ENCODE measurements around the gene COBL.

The COBL gene

GRCh38 chr7:51103718-51104117 is 212.9 kb downstream of the COBL start:
- DNase-seq (ENCODE audit: extremely low spot score, insufficient read length, low read depth), result no peak
- no peak for FAIRE-seq

- FAIRE-seq (no peak), DNase-seq (ENCODE audit: extremely low spot score, insufficient read length, low read depth) (no peak)
These were observed 213.8 kb downstream of the COBL start for GRCh38 chr7:51102828-51103227.

DNA sequence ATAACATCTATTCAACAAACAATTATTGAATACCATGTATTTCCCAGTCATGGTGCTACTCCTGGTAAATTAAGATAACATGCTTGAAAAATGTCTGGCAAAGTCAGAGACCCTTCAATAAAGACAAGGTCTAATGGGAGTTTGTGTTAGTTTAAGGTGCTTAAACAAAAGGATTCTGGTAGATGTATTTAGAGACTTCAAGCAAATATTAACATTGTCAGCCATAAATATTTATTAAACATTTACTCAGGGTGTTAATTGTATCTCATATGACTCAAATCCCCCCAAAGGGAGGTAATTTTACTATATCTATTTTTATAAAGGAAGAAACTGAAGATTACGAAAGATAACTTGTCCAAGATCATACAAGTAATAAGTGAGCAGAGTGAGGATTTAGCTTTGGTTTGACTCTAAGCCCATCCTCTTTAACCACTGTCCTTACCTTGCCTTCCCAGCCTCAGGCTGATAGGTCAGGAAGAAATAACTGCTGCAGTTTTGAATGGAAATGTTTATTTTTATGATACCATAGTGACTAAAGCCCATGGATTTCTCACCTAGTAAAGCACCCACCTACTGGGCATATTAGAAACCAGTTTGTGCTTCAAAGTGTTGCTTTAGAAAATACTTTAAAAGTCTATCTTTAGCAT is 215.4 kb downstream of the COBL start:
- FAIRE-seq (no peak), DNase-seq (ENCODE audit: extremely low spot score, insufficient read length, low read depth) (no peak)

- FAIRE-seq (no peak), DNase-seq (ENCODE audit: extremely low spot score, insufficient read length, low read depth) (no peak)
These were observed 226.2 kb downstream of the COBL start for GRCh38 chr7:51090411-51090810.

DNA sequence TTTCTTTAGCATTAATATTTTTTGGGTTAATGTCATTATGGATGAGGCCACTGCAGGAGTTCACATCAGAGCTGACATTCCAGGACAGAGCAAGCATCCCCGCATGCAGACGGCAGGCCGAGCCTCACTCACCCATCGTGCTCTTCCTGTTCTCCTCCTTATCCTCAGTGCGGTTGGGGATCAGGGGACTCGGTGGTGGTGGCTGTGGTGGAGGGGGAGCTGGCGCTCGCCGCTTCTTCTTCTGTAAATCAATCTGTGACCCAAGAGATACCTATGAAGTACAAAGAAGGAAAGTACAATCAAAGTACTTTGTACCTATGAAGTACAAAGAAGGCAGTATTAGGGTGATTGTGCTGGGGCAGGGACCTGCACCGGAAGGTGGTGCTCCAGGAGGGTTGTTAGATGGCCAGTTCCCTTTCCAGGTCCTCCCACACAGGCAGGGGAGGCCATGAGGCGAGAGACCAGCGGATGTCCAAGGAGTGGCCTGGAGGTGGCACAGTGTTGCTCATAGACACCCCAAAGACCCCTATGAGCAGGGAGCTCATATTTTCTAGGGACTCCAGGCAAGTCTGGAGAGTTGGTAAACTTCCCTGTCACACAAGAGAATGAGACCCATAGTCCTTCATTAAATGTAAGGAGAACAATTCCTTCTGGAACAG is 231.4 kb downstream of the COBL start:
- DNase-seq (ENCODE audit: extremely low spot score, insufficient read length, low read depth) (no peak), FAIRE-seq (no peak)

DNA sequence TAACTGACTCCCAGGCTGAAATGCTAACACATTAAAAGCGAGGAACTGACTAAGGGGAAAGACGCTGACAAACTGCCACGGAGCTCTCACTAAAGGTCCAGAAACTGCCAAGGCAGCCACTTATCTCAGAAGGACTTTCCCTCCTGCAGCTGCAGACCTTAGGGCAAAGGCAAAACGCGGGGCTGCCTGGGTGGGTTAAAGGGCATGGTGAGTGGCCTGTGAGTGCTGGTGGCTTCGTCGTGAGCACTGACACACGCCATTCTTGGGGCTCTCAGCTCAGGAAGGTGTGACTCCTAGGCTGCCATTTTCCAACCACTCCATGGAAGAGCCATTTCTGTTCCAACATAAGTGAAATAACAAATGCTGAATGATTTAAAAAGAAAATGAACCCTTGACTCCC is 232.5 kb downstream of the COBL start:
- no peak for FAIRE-seq
- no peak for DNase-seq (ENCODE audit: extremely low spot score, insufficient read length, low read depth)

DNA sequence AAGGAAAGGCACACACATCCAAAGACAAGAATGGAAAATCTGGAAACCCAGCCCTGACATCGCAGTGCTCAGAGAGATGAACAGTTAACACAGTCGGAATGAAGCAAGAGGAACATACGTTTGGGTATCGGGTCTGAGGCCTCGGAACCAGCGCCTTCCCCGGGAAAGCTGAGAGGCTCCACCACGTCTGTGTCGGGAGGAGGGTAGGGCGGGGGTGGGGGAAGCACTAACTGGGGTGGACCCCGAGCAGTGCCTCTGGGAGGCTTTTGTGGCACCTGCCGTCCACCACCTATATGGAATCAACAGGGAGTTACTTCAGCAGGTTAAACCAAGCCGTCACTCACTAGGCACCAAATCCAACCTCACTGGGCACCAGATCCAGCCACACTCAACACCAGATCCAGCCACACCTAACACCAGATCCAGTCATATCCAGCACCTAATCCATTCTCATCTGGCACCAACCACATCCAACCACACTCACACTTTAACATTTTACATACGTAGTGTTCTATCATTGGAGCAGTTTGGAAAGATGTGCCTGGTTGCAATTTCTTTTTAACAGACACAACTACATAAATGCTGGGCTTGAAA is 233.6 kb downstream of the COBL start:
- no peak for DNase-seq (ENCODE audit: extremely low spot score, insufficient read length, low read depth)
- FAIRE-seq, result no peak

DNA sequence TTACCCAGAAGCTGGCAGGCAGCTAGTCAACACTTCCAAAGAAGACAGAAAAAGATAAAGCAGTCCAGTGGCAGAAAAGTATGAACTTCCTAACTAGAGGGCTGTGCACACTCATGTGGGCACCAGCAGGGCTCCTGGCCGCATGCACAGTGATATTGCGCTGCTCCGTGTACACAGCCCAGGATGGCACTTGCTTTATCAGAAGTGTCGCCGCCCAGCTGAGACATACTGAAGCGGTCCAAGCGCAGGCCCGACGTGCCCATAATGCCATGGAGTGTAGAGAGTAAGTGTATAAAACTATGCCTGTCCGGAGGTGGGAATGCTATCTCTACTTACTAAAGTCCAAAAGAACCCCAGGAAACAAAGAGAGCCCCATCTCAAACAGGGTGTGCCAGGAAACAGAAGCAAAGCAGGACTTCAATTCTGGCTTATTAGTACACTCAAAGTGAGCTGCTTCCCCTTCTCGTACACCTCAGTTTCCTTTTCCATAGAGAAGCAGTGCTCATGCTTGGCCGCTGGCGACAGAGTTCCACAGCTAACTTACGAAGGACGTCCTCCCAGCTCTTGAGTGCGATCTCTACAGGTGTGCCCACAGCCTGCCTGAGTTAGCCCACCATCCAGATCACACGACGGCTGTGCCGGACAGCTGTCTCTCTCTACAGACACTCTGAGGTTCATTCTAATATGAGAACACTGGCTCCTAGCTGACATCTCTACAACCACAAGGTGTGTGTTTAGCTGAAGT is 234.3 kb downstream of the COBL start:
- FAIRE-seq, result no peak

GRCh38 chr7:51081270-51081890 is 235.2 kb downstream of the COBL start:
- no peak for FAIRE-seq
- DNase-seq (ENCODE audit: extremely low spot score, insufficient read length, low read depth), result no peak

More for the DNA sequence above, 234.3 kb downstream of the COBL start:
- no peak for DNase-seq (ENCODE audit: extremely low spot score, insufficient read length, low read depth)

DNA sequence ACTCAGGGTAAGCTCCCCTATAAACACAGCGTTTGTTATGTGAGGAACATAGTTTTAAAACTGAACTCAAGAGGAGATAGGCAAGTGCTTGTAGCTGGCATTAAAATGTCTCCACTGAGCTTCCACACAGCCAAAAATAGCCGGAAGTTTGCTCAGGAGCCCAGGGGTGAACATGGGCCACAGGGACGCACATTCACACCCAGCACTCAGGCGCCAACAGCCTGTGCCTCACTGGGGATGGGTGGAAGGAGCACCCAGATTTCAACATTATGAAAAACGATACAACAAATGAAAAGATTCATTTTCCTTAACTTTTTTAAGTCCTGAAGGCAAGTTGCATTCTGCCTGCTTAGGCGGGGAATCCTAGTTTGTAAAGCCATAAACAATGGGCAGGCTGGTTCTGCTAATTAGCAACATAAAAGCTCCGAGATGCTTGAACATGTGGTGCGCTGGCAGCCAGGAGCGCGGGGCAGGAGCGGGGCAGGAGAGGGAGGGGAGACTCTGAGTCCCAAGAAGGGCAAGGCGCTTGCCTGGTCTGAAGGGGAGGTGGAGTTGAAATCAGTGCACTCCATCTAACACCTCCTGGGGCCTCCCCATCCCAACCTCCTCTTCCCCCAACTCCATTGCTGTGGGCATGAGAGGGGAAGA is 235.9 kb downstream of the COBL start:
- no peak for FAIRE-seq
- no peak for DNase-seq (ENCODE audit: extremely low spot score, insufficient read length, low read depth)

DNA sequence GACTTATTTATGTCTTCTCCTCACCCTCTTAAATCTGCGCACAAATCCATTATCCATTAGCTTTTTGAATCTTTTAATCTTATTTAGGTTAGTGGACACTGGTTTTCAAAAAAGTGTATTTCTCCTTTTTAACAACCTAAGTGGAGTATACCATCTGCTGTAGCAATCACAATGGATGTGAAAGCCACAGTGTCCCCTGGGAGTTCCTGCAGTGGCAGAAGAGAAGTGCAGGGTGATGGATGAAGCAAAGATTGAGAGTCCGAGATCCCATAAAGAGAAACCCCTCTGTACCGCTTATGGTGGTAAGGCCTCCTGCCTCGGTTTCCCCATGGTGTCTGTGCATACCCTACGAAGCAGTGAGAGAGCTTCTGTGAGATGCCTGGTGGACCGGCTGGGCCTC is 236.4 kb downstream of the COBL start:
- DNase-seq (ENCODE audit: extremely low spot score, insufficient read length, low read depth) (no peak), FAIRE-seq (no peak)

GRCh38 chr7:51079494-51079893 is 237.1 kb downstream of the COBL start:
- FAIRE-seq (no peak), DNase-seq (ENCODE audit: extremely low spot score, insufficient read length, low read depth) (no peak)

DNA sequence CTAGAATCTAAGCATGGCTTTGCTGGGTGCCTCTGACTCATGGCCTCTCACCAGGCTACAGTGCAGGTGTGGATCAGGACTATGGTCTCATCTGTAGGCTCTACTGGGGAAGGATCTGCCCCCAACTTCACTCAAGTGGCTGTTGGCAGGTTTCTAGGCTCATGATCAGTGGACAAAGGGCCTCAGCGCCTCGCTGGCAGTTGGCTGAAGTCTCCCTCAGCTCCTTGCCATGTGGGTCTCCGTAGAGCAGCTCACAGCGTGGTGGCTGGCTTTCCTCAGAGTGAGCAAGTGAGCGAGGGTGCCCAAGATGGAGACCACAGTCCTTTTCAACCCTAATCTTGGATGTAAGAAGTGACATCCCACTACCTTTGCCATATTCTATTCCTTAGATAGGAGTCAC is 238.0 kb downstream of the COBL start:
- no peak for FAIRE-seq
- no peak for DNase-seq (ENCODE audit: extremely low spot score, insufficient read length, low read depth)

- DNase-seq (ENCODE audit: extremely low spot score, insufficient read length, low read depth) (no peak), FAIRE-seq (no peak)
These were observed 238.6 kb downstream of the COBL start for GRCh38 chr7:51077987-51078370.

DNA sequence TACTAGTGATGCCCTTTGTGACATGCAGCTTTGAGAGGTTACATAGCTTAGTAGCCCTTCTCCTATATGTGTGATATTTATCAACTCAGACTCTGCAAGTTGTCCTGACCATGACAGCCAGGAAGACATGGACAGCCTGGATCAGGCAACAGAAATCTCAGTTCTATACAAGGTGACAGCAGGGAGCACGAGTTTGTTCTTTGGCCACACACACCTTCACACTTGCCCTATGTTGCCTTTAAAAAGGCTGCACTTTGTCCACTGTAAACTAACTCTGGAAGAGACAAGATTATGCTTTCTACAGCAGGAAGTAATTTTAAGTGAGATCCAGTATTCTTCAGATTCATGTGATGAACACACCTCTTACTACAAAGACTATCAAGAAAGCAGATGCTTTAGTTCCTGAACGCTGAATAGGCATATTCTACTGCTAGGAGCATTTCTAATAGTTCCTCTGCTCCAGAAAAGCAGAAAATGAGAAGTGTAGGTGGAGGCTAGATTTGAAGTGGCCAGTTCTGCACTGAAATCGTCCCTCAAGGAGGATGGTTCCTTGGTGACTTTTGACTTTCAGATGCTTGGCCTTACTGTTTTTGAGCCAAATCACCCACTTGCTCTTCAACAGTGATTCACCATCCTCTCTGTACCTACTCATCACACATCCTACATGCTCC is 239.2 kb downstream of the COBL start:
- FAIRE-seq (no peak), DNase-seq (ENCODE audit: extremely low spot score, insufficient read length, low read depth) (no peak)

DNA sequence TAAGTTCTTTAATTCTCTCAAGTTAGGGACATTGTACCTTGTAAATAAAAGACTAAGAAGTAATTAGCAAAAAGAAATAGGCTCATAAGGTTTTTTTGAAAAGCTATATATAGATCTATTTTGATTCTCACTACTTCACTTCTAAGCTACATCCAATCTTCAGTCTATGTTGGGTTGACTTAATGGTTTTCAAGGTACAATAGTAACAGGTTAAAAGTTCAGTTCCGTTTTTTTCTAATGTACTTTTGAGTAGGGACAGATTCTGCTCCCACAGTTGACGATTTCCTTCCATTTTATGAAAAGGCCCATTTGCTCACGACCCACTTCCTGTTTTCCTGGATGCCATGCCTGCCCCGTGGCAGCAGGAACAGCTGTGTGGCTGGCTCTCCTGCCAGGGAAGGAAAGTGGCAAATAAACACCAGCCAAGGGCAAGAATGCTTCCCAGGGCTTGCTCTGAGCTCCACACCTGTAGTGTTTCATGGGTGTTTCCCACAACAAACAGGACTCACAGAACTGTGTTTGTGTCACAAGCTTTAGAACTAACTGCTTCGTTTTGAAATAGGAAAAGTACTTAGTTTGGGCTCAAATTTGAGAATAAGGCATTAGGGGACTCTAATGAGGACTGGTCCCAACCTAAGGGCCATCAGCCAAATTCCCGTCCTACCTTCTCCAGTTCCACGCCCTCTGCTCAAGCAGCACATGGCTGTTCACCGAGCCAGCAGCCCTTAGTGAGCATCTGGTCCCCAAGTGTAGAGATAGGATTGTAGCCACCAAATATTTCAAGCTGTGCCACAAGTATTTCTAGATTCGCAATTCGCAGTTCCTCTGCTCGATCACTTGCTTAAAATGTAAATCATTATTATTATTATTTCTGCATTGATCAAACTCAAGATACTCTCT is 240.7 kb downstream of the COBL start:
- no peak for DNase-seq (ENCODE audit: extremely low spot score, insufficient read length, low read depth)
- no peak for FAIRE-seq

- no peak for DNase-seq (ENCODE audit: extremely low spot score, insufficient read length, low read depth)
- FAIRE-seq, result no peak
These were observed 243.4 kb downstream of the COBL start for GRCh38 chr7:51073171-51073570.

GRCh38 chr7:51072281-51072680 is 244.3 kb downstream of the COBL start:
- DNase-seq (ENCODE audit: extremely low spot score, insufficient read length, low read depth) (no peak), FAIRE-seq (no peak)

DNA sequence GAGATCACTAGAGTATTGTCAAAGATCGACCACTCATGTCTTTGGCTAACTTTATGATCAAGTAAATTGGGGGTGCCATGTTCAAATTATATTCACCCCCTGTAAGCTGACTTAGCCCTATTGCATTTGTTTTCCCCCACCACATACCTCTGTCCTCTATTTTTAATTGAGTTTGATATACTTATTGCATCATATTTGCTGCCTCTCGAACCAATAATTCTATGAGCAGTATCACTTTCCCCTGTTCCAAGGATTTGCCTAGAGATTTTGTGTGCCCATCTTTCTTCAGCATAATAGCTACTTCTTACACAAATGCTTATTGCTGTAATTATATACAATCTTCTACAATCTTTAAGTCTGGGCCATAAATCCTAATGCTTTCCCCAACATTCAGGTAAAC is 245.2 kb downstream of the COBL start:
- no peak for FAIRE-seq

More for the DNA sequence above, 245.2 kb downstream of the COBL start:
- no peak for DNase-seq (ENCODE audit: extremely low spot score, insufficient read length, low read depth)
